HG03159 (cell line): Measurements from ENCODE around the gene IRS1.
A peak's percentile ranks its signal among the peaks of the same experiment; 100 is the strongest.

Source experiments
- ATAC-seq: cut with Tn5 transposase; IDR thresholded peaks from one replicate; pipeline ENCODE4 v1.9.1; 2021; ENCODE audit warnings: mild to moderate bottlenecking, moderate library complexity; ENCODE audit not compliant: unreplicated experiment

The IRS1 gene

GRCh38 chr2:226791056-226791486 lies 8.5 kb downstream of the IRS1 start:
- ATAC-seq = peak; percentile 76

- ATAC-seq = no peak
These were observed 9.2 kb downstream of the IRS1 start for GRCh38 chr2:226790431-226790830.

GRCh38 chr2:226790011-226790410 lies 9.6 kb downstream of the IRS1 start:
- ATAC-seq = no peak

- no peak for ATAC-seq
These were observed 10.6 kb downstream of the IRS1 start for GRCh38 chr2:226788881-226789490.

GRCh38 chr2:226788064-226788463 lies 11.6 kb downstream of the IRS1 start:
- ATAC-seq = no peak

GRCh38 chr2:226783885-226784284 lies 15.7 kb downstream of the IRS1 start:
- ATAC-seq = no peak

- ATAC-seq = no peak
These were observed 17.4 kb downstream of the IRS1 start for GRCh38 chr2:226782092-226782713.

GRCh38 chr2:226780431-226780830 lies 19.2 kb downstream of the IRS1 start:
- no peak for ATAC-seq

GRCh38 chr2:226777611-226778010 lies 22.0 kb downstream of the IRS1 start:
- ATAC-seq = no peak

- no peak for ATAC-seq
These were observed 23.5 kb downstream of the IRS1 start for GRCh38 chr2:226776104-226776503.

GRCh38 chr2:226775032-226775509 lies 24.5 kb downstream of the IRS1 start:
- no peak for ATAC-seq

- peak; percentile 17 for ATAC-seq
These were observed 26.3 kb downstream of the IRS1 start for GRCh38 chr2:226773291-226773690.

GRCh38 chr2:226772389-226773179 lies 27.0 kb downstream of the IRS1 start:
- peak; percentile 98 for ATAC-seq

GRCh38 chr2:226771067-226771466 lies 28.6 kb downstream of the IRS1 start:
- ATAC-seq = no peak

GRCh38 chr2:226767056-226767813 lies 32.4 kb downstream of the IRS1 start:
- no peak for ATAC-seq

GRCh38 chr2:226766352-226767055 lies 33.1 kb downstream of the IRS1 start:
- ATAC-seq = no peak

GRCh38 chr2:226763320-226763719 lies 36.3 kb downstream of the IRS1 start:
- no peak for ATAC-seq

- ATAC-seq = no peak
These were observed 38.4 kb downstream of the IRS1 start for GRCh38 chr2:226761195-226761583.

GRCh38 chr2:226760412-226761194 lies 39.0 kb downstream of the IRS1 start:
- no peak for ATAC-seq

GRCh38 chr2:226759768-226760167 lies 39.9 kb downstream of the IRS1 start:
- no peak for ATAC-seq
